Erythroblast (primary cell): ENCODE measurements around the gene DHX9.
A peak's percentile ranks its signal among the peaks of the same experiment; 100 is the strongest.
"Not testable (repeated sequence)": the region's sequence is repeated elsewhere in the genome, so short reads cannot be mapped to it uniquely, and the experiment has no call there.

Experiments
- DNase-seq, 2 experiments: peaks; one replicate each; lab custom pipeline; 2025; lab: John Stamatoyannopoulos, UW
- GATA1 ChIP-seq: IDR thresholded peaks from 2 replicates; pipeline ENCODE4 v1.6.1; 2011; ENCODE audit warnings: low read depth, mild to moderate bottlenecking, control low read depth, low read length, moderate library complexity
- POLR2A ChIP-seq: IDR thresholded peaks from 2 replicates; pipeline ENCODE4 v1.6.1; 2011; ENCODE audit warnings: mild to moderate bottlenecking, low read length

The DHX9 gene

DNA sequence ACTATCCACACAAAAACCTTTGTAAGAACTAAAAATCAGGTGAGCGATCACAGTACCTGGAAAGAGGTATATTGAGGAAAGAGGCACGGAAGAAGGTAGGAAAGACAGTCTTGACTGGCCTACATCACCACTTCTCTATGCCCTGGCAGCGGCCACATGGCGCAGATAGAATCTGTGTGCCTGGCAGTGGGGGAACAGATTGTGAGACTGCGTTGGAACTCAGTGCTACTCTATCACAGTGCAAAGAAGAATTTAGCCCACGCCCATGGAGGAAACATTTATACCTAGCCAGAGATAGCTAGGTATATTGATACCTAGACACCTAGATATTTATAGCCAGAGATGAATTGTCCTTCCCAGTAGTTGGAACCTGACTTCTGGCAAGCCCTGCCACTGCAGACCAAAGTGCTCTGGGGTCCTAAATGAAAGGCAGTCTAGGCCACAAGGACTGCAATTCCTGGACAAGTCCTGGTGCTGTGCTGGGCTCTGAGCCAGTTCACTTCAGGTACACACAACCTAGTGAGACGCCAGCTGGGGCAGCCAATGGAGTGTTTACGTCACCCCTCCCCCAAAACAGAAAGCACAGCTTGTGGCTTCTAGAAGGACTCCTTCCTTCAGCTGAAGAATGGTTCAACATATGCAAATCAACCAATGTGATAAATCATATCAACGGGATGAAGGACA, 51.9 kb downstream of the DHX9 start:
- peak in 1 of 2 experiments; percentile 15 for DNase-seq
- TF ChIP-seq GATA1 (no peak), POLR2A (no peak)

GRCh38 chr1:182897696-182898095, 58.5 kb downstream of the DHX9 start:
- no peak for TF ChIP-seq POLR2A
- no peak for TF ChIP-seq GATA1
- no peak for DNase-seq

GRCh38 chr1:182901946-182902345, 62.8 kb downstream of the DHX9 start:
- not testable (repeated sequence) for DNase-seq

DNA sequence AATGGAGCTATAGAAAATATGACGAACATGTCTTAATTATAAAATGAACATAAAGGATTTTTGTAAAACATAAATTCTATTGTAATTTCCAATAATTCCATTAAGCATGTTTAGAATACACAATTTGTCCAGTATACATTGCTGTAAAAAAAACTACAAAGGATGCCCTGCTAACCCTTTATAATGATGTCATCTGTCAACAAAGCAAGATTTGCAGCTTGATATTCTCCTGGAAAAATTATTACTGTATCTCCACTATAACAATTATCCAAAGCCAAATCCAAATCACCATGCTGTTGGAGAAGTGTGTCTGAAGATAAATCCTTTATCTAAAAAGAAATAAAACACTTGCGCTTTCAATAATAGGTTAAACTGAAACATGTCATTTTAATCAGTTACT, 66.2 kb downstream of the DHX9 start:
- no peak for DNase-seq
- TF ChIP-seq GATA1 (no peak), POLR2A (no peak)

DNA sequence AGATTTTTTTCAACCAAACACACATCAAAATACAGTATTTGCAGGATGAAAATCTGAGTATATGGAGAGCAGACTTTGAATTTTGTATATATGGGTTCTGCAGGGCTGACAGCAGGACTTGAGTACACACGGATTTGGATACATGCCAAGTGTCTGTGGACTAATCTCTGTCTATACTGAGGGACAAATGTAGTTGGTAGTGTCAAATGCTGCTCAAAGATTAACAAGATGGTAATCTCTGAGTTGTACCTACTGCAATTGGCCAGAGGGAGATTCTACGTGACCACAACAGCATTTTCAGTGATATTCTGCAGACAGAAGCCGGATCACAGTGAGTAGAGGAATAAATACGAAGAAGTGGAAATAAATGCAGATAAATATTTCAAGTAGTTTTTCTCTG, 70.4 kb downstream of the DHX9 start:
- TF ChIP-seq GATA1 (no peak), POLR2A (no peak)
- DNase-seq: peak; percentile 49 to 87

DNA sequence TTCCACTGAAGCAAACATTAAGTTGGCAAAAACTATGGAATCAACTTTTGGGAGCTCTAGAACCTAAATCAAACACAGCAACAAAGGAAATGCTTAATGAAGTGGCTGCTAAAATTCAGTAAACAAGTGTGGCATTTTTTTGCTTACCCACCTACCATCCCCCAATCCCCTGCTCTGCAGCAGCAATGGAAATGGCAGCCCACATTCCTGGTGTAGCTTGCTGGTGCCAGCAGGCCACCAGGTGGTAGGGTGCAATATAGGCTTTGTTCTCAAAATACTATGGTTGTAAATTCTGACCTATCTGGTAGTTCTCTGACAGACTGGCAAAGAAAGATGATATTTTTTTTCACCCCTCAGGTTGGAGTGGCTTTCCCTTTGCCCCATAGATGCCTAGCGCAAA, 71.0 kb downstream of the DHX9 start:
- TF ChIP-seq GATA1 (no peak), POLR2A (no peak)
- DNase-seq: no peak

DNA sequence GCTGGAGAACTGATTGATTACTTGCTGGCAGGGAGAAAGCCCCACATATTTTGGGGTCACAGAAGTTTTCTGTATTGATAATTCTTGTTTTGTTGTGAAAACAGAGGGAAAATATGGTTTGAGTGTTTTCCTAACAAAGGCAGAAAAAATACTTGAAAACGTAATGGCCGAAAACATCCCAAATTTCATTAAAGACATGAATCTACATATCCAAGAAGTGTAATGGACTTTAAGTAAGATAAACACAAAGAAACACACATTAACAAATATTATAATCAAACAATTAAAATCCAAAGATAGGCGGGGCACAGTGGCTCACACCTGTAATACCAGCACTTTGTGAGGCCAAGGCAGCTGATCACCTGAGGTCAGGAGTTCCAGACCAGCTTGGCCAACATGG, 74.3 kb downstream of the DHX9 start:
- TF ChIP-seq GATA1 (no peak), POLR2A (no peak)
- no peak for DNase-seq

DNA sequence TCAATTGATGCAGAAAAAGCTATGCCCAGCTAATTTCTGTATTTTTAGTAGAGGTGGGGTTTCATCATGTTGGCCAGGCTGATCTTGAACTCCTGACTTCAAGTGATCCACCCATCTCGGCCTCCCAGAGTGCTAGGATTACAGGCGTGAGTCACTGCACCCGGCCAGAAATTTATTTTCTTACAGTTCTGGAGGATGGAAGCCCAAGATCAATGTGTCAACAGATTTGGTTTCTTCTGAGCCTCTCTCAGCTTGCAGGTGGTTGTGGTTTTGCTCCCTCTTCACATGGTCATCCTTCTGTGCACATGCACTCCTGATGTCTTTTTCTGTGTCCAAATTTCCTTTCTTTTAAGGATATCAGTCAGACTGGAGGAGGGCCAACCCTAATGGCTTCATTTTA, 78.2 kb downstream of the DHX9 start:
- no peak for DNase-seq
- TF ChIP-seq POLR2A (no peak), GATA1 (no peak)

DNA sequence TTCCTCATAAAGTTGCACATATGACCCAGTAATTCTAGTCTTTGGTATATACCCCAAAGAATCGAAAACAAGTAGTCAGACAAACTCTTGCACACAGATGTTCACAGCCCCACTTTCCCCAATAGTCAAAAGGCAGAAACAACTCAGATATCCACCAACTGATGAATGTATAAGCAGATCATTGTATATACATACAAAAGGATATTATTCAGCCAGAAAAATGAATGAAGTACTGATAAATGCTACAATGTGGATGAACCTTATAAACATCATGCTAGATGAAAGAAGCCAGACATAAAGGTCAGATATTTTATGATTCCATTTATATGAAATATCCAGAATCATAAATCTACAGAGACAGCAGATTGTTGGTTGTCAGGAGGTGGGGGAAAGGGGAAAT, 86.5 kb downstream of the DHX9 start:
- no peak for DNase-seq
- TF ChIP-seq POLR2A (no peak), GATA1 (no peak)

DNA sequence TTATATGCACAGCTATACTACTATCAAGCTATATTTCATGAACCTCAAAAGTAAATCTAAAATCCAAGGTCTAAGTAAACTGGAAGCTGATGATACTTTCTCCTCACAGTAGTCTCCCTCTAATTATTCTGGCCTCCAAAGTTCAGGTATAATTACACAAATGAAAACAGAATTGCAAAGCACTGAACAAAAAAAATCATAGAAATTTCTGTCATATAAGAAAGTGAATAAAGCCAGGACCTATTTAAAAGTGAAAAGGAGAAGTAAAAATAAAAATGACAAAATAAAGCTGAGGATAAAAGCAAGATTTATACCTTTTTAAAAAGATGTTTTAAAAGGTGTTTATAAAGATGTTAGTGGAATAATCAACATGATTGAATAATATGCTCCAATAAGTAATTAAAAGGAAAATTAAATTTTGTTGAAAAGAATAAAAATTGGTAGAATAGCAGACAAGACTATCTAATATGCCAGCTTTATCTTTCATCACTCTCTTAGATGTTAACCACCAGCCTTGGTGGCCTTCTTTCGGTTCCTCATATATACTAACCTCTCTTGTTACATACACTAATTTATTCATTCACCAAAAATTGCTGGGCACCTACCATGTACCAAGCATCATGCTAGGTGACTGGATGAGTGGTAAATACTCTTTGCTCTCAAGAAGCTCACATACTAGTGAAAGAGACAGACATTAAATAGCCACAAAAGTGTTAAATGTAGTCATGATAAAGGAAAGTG, 88.7 kb downstream of the DHX9 start:
- DNase-seq: peak; percentile 7 to 16
- TF ChIP-seq POLR2A: no peak
- TF ChIP-seq GATA1: no peak

- no peak for DNase-seq
- no peak for TF ChIP-seq POLR2A
- TF ChIP-seq GATA1: no peak
Measured at GRCh38 chr1:182930985-182931384, 91.8 kb downstream of the DHX9 start.

GRCh38 chr1:182935716-182936115, 96.6 kb downstream of the DHX9 start:
- DNase-seq: no peak
- TF ChIP-seq POLR2A (no peak), GATA1 (no peak)
